HG03159 (cell line): ENCODE results near the gene TBXT.
"Not testable (repeated sequence)": the region's sequence is repeated elsewhere in the genome, so short reads cannot be mapped to it uniquely, and the experiment has no call there.

Experiments used
- ATAC-seq: cut with Tn5 transposase; IDR thresholded peaks from one replicate; pipeline ENCODE4 v1.9.1; 2021; ENCODE audit warnings: mild to moderate bottlenecking, moderate library complexity; ENCODE audit not compliant: unreplicated experiment

The TBXT gene

DNA sequence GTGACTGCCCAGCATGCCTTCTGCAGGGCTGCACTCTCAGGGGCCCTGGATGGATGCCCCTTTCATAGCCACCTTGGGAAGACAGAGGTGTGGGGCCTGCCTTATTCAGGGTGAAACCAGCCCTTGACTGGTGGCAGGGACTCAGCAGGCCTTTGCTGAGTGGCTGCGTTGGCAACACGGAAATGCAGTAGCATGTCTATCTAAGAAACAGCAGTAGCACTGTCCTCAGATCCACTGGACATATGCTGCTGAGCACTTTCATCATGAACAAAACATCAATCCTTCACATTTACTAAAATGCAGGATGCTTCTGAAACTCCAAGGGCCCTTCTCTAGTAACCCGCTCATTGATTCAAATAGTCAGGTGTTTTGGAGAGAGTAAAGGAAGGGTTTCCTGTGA lies 4.9 kb upstream of the TBXT start:
- no peak for ATAC-seq

DNA sequence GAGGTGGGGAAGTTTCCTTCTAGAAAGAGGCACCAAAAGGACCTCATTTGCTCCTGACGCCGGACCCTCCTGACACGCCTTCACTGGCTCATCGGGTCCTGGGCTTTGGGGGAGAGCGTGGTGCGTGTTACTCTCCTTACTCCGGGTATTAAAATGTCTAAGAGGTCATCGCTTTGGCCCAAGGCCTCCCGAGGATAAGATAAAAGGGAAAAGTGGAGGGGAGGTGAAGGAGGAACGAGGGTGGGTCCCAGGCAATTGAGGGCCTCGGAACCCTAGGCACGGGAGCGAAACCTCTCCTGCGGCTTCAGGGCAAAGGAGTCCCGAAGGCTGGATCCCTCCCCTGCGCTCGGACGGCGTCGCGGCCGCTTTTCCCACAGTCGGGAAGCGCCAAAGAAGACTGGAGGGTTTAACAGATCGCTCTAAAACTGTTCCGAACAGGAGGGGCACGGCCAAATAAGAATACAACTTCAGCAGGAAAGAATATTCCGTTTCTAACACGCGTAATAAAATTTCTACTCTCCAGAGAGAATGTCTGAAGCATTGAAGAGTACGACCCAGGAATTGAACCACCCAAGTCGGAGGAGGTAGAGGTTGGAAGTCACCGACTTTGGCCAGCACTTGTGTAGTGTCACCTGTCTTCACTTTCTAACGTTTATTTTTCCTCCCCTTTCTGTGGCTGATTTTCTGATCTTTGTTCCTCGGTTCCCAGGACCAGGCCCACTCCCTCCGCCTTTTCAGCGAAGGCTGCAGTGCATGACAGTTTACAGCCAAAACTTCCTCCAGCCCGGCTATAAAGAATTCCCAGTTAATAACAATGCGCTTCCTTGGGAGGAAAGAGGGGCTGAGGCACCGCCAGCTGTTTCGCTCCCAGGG lies 2.1 kb upstream of the TBXT start:
- ATAC-seq = no peak

DNA sequence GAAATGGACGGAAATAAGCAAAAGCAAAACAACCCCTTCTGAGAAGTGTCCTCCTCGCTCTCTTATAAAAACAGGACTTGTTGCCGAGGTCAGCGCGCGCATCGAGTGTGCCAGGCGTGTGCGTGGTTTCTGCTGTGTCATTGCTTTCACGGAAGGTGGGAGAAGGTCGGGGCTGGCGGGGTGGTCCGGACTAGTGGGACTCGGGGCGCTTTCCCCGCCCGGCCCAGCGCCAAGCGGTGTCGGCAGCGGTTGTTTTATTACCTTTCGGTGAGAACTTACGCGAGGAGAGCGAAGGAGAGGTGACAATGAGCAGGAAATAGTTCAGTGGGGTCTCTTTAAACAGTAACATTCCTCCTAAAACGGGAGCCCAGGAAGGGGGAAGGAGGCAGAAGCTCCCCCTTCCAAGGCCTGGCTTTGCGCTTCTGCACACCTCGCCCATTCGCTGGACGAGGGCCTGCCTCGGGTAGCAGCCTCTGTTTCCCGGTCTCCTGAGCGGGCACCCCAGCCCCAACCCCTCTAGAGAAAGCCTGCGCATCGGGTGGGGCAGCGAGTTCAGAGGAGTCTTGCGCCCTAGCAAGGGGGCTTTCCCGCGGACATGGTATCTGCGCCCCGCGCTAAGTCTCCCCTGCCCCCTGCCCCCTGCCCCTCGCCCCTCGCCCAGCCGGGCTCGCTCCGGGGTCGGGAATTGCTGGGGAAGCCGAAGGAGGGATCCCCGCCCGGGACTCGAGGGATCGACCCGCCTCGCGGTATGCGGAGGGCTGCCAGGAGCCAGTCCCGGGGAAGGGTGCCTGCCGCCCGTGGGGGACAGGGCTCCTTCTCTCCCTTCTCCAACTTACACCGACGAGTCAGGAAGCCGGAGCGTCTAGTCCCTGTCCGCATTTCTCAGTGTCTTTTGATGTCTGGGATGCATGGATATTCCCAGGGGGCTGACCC lies 1.2 kb upstream of the TBXT start:
- ATAC-seq = no peak

DNA sequence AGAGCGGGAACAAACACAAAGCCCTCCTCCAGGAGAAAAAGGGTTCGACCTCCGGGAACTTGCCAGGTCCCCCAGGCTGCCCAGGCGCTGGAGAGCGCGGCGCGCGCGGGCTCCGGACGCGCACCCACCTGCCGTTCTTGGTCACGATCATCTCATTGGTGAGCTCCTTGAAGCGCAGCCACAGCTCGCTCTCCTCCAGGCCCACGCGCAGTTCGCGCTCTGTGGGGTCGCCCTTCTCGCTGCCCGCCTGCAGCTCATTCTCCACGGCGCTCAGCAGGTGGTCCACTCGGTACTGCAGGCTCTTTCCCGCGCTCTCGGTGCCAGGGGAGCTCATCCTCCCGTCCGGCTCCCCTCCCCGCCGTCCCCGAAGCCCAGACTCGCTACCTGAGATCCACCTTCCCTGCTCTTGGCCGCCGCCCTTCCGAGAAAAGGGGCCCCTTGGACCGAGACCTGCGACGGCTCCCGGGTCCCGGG lies 356 bp downstream of the TBXT start:
- ATAC-seq = no peak

DNA sequence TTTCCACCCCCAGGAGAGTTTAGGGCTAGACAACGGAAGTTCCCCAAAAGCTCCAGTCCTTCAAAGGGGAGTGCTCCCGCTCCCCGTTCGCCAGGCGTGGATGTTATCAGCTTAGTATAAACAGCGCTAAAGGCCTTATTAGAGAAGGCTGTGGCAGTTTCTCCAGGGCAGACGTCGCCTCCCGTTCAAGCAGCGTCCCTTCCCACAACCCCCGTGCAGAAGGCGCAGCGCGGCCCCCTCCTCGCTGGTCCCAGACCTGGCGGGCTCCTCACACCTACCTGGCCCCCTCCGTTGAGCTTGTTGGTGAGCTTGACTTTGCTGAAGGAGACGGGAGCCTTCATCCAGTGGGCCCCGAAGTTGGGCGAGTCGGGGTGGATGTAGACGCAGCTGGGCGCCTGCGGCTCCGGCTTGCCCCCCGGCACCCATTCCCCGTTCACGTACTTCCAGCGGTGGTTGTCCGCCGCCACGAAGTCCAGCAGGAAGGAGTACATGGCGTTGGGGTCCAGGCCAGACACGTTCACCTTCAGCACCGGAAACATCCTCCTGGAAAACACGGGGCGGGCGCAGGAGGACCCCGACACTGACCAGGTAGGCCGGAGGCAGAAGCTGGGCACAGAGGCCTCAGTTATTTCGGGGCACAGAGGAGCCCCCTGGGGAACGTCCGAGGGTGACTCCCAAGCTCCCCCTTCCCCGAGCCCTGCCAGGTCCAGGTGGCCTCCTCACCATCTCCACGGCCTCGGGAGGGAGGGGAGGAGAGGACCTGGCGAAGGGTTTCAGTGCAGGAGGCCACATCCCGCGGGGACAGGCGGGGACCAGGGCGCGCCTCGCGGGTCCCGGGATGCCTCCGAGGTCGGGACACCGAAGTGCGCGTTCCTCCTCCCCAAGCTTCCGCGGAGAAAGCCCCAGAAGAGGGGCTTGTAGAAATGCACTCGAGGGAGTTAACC lies 1.1 kb downstream of the TBXT start:
- ATAC-seq = no peak

DNA sequence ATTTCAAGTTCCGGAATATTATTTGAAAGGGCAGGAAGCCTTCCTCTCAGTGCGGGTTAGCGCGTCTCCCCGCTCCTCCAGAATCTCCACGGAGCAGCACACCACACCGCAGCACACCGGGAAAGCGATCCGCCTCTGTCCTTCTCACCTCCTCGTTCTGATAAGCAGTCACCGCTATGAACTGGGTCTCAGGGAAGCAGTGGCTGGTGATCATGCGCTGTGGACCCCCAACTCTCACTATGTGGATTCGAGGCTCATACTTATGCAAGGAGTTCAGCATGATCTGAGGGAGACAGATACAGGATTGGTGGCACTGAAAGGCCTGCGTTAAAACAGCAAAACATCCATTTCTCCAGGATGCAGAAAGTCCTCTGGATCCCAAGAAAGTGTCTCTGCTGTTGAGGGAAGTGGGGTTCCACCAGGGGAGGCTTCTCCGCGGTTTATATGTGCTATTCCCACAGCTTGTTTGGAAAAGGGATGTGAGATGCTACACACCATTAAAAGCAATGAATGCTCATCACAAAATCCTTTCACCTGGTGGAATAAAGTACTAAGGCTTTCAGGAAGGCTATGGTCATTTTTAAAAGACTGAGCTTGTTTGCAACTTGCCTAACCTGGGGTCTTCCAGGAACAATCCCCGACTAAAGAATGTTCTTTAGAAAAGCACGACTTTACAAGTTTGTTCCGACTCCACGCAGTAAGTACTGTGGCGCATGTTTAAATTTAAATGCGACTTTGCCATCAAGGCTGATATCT lies 1.9 kb downstream of the TBXT start:
- no peak for ATAC-seq

DNA sequence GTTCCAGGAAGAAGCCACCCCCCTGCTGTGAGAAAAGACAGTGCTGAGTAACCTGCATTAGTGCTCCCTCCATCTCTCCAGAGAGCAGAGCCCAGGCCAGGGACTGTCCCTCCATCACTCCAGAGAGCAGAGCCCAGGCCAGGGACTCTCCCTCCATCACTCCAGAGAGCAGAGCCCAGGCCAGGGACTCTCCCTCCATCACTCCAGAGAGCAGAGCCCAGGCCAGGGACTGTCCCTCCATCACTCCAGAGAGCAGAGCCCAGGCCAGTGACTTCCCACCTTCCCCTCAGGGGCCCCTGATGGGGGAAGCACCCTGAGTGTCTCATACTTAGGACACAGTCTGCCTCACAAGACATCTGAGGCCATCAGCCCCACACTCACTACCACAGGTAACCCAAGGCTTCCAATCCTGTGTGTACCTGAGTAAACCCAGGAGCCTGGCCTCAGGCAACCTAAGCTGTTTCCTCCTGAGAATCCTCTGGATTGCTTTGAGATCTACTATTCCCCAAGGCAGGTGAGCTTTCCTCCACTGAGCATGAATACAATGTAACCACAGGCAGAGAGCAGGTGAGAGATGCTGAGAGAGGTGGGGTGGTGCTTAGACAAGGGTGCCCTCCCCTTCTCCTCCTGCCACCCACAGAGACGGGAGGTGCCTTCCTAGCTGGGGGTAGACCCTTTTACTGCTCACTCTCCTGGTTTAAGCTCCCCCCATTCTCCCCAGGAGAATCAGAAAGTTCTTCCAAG lies 4.9 kb downstream of the TBXT start:
- ATAC-seq = peak; percentile 50

DNA sequence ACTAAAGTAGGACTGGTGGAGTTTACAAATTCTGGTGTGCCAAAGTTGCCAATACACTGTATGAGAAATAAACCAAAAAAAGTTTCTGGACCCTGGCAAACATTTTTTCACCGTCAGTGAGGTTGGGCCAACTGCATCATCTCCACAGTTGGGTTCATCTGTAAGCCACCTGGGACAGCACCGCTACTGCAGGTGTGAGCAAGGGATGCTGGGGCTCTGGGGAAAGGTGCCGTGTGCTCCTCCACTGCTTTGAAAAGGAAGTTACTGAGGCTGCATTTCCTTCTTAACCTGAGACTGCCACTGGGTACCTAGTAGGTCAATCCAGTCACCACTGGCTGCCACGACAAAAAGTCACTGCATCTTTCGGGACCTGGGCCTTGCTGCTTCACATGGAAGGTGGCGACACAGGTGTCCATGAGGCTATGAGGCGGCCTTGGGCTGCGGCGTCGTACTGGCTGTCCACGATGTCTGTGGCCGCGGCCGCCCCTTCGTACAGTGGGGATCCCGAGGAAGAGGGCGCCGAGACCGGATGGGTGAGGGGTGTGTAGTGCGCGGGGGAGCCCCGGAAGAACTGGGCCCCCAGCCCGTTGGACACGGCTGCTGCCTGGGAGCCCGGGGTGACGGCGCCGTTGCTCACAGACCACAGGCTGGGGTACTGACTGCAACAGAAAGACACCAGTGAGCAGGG lies 9.6 kb downstream of the TBXT start:
- no peak for ATAC-seq

DNA sequence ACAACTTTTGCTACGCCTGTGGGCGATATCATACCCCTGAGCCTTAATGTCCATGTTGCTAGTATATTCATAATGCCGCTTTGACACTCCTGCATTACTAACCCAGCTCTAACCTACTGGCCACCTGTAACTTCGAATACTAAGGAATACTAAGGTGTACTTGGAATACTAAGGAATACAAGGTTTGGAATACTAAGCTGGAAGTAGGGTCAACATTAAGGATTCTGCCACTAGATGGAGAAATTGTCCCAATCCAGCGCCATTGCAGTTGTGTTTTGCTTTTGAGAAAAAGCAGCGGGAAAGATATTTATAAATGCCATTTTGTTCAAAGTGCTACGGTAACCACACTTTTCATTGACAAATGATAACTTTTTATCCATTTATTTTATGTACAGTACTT lies 10.7 kb downstream of the TBXT start:
- no peak for ATAC-seq

DNA sequence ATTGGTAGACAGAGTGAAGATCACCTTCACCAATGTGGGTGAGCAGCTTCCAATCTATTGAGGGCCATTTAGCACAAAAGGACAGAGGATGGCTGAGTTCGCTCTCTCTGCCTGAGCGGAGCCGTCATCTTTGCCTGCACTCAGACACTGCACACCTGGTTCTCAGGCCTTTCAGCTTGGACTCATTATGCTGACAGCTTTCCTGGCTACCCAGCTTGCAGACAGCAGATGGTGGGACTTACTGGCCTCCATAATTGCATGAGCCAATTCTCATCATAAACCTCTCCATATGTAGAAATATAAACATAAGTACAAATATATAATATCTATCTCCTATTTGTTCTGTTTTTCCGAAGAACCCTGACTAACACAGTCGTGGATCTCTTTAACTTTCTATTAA lies 13.7 kb downstream of the TBXT start:
- no peak for ATAC-seq

DNA sequence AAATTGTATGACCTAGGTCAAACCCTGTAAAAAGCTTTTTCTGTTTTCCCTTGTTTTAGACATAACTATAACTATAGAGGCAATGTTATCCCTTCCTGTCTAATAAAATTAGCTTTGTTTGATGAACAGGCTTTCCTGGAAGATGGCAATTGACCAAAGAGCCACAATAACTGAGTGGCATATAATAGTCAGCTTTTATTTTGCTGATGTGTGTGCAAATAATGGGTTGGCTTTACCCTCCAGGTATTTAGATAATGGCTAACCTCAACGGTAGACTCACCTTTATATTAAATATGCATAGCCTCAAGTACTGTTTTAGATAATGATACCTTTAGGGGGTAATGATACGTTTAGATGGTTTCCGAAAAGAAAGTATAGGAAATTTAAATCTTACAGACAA lies 15.0 kb downstream of the TBXT start:
- ATAC-seq = no peak

DNA sequence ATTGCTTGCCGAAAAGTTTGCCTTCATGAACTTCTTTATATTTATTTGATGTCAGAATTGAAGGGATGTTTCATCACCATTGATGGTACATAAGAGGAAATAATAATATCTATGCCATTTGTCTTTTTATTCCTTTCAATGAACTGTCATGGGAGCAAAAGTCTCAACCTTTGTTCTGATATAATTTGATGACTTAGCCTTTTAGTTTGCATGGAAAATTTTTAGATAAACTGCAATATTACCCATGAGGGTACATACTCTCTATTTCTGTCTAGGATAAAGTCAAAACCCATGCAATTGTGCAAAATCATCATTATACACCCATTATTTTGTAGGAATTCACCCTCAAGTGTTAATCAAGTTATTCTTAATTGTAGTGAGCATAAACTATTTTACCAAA lies 15.9 kb downstream of the TBXT start:
- no peak for ATAC-seq

DNA sequence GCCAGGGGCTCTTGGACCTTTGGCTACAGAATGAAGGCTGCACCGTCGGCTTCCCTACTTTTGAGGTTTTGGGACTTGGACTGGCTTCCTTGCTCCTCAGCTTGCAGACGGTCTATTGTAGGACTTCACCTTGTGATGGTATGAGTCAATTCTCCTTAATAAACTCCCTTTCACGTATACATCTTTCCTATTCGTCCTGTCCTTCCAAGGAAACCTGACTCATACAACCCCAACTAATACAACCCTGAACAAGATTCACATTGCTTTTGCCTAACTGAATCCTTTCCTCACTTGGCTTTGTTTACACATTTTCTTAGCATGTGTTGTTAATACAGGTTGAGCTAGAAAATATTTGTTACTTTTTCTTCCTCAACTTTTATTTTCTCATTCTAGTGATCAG lies 21.9 kb downstream of the TBXT start:
- ATAC-seq = no peak

DNA sequence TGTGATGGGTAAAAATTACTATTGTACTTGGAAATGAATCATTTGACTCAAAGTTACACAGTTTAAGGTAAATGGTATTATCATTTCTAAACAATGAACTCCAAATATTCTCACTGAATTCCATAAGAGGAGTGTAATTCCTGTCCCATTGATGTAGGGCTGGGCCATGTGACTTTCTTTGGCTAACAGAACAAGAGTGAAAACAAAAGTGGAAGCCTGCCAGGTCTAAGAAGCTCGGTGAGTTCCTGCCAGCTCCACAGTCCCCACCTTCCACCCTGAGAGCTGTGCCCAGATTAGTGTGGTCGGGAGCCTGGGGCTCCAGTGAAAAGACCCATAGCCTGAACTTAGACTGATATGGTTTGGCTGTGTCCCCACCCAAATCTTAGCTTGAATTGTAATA lies 24.6 kb downstream of the TBXT start:
- ATAC-seq = no peak

DNA sequence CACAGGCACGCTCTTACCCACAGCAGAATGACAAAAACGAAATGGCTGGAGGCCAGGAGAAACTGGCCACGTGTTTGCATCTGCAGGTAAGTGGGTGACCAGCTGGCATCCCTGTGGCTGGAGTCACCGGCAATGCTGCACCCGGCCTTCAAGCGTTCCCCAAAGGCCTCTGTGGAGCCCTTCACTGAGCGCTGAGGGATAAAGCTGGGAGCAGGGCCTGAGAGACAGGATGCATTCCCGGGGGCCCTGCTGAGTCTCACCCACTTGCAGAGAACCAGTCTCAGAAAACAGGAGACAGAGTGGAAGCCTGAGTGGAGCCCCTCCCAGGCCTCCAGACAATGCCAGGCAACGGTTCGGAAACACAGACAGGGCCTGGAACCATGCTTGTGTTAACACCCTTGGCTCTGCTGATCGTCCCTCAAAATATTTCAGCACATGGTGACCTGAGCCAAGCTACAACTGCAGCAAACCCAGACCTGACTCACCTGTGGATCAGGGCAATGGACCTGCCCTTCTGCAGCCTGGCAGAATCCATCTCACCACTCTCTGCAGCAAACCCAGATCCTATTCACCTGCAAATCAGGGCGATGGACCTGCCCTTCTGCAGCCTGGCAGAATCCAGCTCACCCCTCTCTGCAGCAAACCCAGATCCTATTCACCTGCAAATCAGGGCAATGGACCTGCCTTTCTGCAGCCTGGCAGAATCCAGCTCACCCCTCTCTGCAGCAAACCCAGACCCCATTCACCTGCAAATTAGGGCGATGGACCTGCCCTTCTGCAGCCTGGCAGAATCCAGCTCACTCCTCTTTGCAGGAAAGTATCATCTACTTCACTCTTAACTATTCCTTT lies 39.8 kb downstream of the TBXT start:
- ATAC-seq = no peak

DNA sequence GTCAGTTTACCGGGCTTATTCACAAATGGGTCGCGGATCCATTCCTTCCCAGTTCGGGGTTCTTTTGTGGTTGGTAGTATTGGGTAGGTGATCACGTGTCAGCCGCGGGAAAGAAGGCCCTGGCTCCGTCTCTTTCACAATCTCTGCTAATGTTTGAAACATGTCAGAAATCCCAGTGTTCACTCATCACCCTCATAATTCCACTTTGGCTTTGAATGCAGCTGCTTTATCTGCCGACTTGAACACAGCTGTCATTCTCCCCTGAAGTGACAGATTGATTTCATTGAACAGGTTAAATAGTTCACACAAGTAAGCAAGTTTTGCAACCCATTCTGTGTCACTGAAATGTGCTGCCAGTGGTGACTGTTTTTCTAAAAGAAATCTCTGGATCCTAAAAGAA lies 44.5 kb downstream of the TBXT start:
- not testable (repeated sequence) for ATAC-seq

DNA sequence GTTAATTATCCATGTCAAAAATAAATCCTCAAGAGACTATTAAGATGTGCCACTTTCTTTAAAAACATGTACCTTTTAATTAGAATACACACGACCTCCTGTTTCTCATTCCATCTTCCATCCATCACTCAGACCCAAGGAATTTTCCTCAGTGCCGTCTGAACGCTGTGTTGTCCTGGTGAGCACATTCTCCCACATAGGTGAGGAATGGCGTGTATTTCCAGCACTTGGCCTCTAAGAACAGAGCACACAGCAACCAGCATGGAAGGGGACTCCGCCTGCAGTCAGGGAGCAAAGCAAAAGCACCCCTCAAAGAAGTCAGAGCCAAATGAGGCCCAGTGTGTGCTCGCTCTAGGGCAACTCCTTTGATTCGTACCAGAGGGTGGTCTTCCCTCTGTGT lies 45.9 kb downstream of the TBXT start:
- no peak for ATAC-seq
